ENCODE results near the gene PHKA1. TPM values are rescaled to one million over a fixed set of nuclear protein-coding genes. Genes with fewer than 3 reads are reported as not detected.
A peak's percentile ranks its signal among the peaks of the same experiment; 100 is the strongest.

PHKA1 gene
- polyA plus RNA-seq, 1 donor from 2014 or later: 2.7 TPM

DNA sequence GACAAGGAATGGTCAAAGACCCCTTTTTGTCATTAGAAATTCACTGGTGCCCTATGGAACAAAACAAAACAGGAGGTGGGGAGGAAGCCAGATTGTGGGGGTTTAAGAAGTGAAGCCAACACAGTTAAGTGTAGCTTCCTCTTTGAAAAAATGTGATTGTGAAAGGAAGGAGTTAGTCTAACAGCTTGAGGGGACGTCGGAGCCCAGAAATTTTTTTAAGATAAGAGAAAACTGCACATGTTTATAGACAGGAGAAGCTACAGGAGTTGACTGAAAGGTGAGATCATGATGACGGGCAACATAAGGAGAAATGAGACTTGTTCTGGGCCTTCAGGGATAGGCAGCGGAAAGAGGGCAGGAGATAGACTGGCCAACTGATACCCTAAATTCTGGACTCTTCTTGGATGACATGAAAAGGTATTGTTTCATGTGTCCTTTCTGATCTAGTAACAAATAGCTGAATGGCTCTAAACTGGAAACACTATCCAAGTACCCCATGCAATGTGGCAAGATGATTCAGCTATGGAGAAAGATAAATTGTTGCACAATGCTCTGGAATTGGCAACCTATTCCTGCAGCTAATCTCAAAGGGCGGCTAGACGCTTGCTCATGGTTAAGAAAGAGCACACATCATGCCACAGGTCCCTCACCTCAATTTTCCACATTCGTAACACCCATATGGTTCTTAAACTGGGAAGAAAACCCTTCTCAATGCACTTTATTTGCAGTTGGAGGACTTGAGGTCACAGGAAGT lies 137.8 kb downstream of the PHKA1 start:
- no peaks in the 10 kb centered on the region for H3K27me3 ChIP-seq (ENCODE audit: insufficient read depth, low read depth, low read length)
- no peaks in the 10 kb centered on the region for H3K79me2 ChIP-seq (replicated peaks; ENCODE audit: insufficient read depth, low read length)
- TF ChIP-seq MXI1 (conservative IDR thresholded peaks at IDR 0.05; ENCODE audit: poor library complexity, severe bottlenecking) (no peak), EZH2 (IDR thresholded peaks at IDR 0.05; ENCODE audit: borderline replicate concordance, insufficient read depth, low read length, poor library complexity, severe bottlenecking) (no peak), POLR2AphosphoS5 (IDR thresholded peaks at IDR 0.05) (no peak), SMC3 (conservative IDR thresholded peaks at IDR 0.05; ENCODE audit: poor library complexity) (no peak), TAF1 (IDR thresholded peaks at IDR 0.05; ENCODE audit: low read depth) (no peak), RAD21 (conservative IDR thresholded peaks at IDR 0.05) (no peak), EP300 (conservative IDR thresholded peaks at IDR 0.05; ENCODE audit: poor library complexity, severe bottlenecking) (no peak), CTCF (IDR thresholded peaks at IDR 0.05; ENCODE audit: poor library complexity, severe bottlenecking) (no peak)
- TF ChIP-seq, protein P1, sequence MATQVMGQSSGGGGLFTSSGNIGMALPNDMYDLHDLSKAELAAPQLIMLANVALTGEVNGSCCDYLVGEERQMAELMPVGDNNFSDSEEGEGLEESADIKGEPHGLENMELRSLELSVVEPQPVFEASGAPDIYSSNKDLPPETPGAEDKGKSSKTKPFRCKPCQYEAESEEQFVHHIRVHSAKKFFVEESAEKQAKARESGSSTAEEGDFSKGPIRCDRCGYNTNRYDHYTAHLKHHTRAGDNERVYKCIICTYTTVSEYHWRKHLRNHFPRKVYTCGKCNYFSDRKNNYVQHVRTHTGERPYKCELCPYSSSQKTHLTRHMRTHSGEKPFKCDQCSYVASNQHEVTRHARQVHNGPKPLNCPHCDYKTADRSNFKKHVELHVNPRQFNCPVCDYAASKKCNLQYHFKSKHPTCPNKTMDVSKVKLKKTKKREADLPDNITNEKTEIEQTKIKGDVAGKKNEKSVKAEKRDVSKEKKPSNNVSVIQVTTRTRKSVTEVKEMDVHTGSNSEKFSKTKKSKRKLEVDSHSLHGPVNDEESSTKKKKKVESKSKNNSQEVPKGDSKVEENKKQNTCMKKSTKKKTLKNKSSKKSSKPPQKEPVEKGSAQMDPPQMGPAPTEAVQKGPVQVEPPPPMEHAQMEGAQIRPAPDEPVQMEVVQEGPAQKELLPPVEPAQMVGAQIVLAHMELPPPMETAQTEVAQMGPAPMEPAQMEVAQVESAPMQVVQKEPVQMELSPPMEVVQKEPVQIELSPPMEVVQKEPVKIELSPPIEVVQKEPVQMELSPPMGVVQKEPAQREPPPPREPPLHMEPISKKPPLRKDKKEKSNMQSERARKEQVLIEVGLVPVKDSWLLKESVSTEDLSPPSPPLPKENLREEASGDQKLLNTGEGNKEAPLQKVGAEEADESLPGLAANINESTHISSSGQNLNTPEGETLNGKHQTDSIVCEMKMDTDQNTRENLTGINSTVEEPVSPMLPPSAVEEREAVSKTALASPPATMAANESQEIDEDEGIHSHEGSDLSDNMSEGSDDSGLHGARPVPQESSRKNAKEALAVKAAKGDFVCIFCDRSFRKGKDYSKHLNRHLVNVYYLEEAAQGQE (IDR thresholded peaks at IDR 0.05; ENCODE audit: borderline replicate concordance): no peak
- H3K36me3 ChIP-seq (ENCODE audit: insufficient read depth, low read length): no peaks in the 10 kb centered on the region
- no peak overlapping the region for H2AFZ ChIP-seq (ENCODE audit: low read depth, low read length)
- no peaks in the 10 kb centered on the region for H3K9me3 ChIP-seq (ENCODE audit: low read length)
- H3K4me3 ChIP-seq (ENCODE audit: low read length): no peak overlapping the region
- H3K27ac ChIP-seq (ENCODE audit: low read length): no peak overlapping the region
- H3K9me2 ChIP-seq (ENCODE audit: insufficient read depth, low read length): no peaks in the 10 kb centered on the region
- no peaks in the 10 kb centered on the region for H4K20me1 ChIP-seq (ENCODE audit: insufficient read depth)
- no peak overlapping the region for H3K4me2 ChIP-seq (ENCODE audit: low read length)
- no peak overlapping the region for H3K9ac ChIP-seq (ENCODE audit: low read length)
- no peaks in the 10 kb centered on the region for H3F3A ChIP-seq (ENCODE audit: insufficient read depth, low read length, poor library complexity, severe bottlenecking)

DNA sequence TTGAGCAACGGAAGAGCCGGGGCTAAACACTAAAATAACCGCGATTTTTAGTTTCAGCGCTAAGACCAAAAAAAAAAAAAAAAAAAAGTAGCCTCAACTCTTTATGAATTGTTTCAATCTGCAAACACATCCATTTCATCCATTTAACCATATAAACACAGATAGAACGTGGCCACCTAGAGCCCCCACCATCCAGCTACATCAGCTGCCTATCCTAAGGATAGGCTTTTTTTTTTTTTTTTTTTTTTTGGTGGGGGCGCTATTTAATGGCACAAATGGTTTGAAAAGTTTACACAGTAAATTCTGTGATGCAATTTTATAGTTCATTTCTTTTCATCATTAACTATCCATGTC lies 141.0 kb downstream of the PHKA1 start:
- no peaks in the 10 kb centered on the region for H3K9me3 ChIP-seq (ENCODE audit: low read length)
- no peaks in the 10 kb centered on the region for H3K9me2 ChIP-seq (ENCODE audit: insufficient read depth, low read length)
- no peak overlapping the region for H2AFZ ChIP-seq (ENCODE audit: low read depth, low read length)
- H3F3A ChIP-seq (ENCODE audit: insufficient read depth, low read length, poor library complexity, severe bottlenecking): no peaks in the 10 kb centered on the region
- H3K79me2 ChIP-seq (replicated peaks; ENCODE audit: insufficient read depth, low read length): no peaks in the 10 kb centered on the region
- no peak for TF ChIP-seq SMC3 (conservative IDR thresholded peaks at IDR 0.05; ENCODE audit: poor library complexity)
- TF ChIP-seq MXI1 (conservative IDR thresholded peaks at IDR 0.05; ENCODE audit: poor library complexity, severe bottlenecking): no peak
- TF ChIP-seq, protein P1 (IDR thresholded peaks at IDR 0.05; ENCODE audit: borderline replicate concordance): no peak
- no peak for TF ChIP-seq EZH2 (IDR thresholded peaks at IDR 0.05; ENCODE audit: borderline replicate concordance, insufficient read depth, low read length, poor library complexity, severe bottlenecking)
- TF ChIP-seq POLR2AphosphoS5 (IDR thresholded peaks at IDR 0.05): no peak
- TF ChIP-seq CTCF (IDR thresholded peaks at IDR 0.05; ENCODE audit: poor library complexity, severe bottlenecking): no peak
- no peak for TF ChIP-seq TAF1 (IDR thresholded peaks at IDR 0.05; ENCODE audit: low read depth)
- TF ChIP-seq RAD21 (conservative IDR thresholded peaks at IDR 0.05): no peak
- TF ChIP-seq EP300 (conservative IDR thresholded peaks at IDR 0.05; ENCODE audit: poor library complexity, severe bottlenecking): no peak
- no peak overlapping the region for H3K9ac ChIP-seq (ENCODE audit: low read length)
- no peaks in the 10 kb centered on the region for H4K20me1 ChIP-seq (ENCODE audit: insufficient read depth)
- no peak overlapping the region for H3K4me2 ChIP-seq (ENCODE audit: low read length)
- no peaks in the 10 kb centered on the region for H3K36me3 ChIP-seq (ENCODE audit: insufficient read depth, low read length)
- H3K27me3 ChIP-seq (ENCODE audit: insufficient read depth, low read depth, low read length): no peaks in the 10 kb centered on the region
- H3K27ac ChIP-seq (ENCODE audit: low read length): no peak overlapping the region
- H3K4me3 ChIP-seq (ENCODE audit: low read length): peak overlapping the region; percentile 76
